Sigmoid colon (tissue), 7 donors: ENCODE measurements around the gene IL1R2. TPM values are rescaled to one million over a fixed set of nuclear protein-coding genes. Genes with fewer than 3 reads are reported as not detected.
A peak's percentile ranks its signal among the peaks of the same experiment; 100 is the strongest.

ENCODE experiments used
- DNase-seq: peaks from one replicate; pipeline ENCODE4 v3.0.0-alpha.2; 2019
- H3K27ac ChIP-seq, 4 donors: fragments of 200-600 bp; sonication (generic); one replicate each; pipeline ENCODE4 v1.5.1; 2016 to 2019; ENCODE audit warnings: mild to moderate bottlenecking in 1 of 4
- H3K27me3 ChIP-seq, 3 donors: fragments of 200-600 bp; sonication (generic); one replicate each; pipeline ENCODE4 v1.5.1; 2019; ENCODE audit warnings: mild to moderate bottlenecking in 1 of 3
- H3K36me3 ChIP-seq, 4 donors: fragments of 200-600 bp; sonication (generic); one replicate each; pipeline ENCODE4 v1.5.1; 2016 to 2019
- H3K4me1 ChIP-seq, 4 donors: fragments of 200-600 bp; sonication (generic); one replicate each; pipeline ENCODE4 v1.5.1; 2017 to 2019
- H3K4me3 ChIP-seq, 4 donors: fragments of 200-600 bp; sonication (generic); one replicate each; pipeline ENCODE4 v1.5.1; 2017 to 2019; ENCODE audit warnings: mild to moderate bottlenecking in 2 of 4, moderate library complexity in 1 of 4
- H3K9me3 ChIP-seq, 4 donors: fragments of 200-600 bp in 3 of 4; sonication (generic) in 3 of 4; one replicate each; pipeline versions ENCODE4 v1.5.1 to v1.6.1; 2013 to 2019
- CTCF ChIP-seq, 4 experiments: fragments of 450-650 bp in 3 of 4; fragments of 200-600 bp in 1 of 4; IDR thresholded peaks; one replicate each; pipeline ENCODE4 v1.5.1; 2016 to 2019; ENCODE audit warnings: antibody characterized with exemption in 4 of 4, mild to moderate bottlenecking in 3 of 4, moderate library complexity in 2 of 4
- EP300 ChIP-seq, 4 donors: sonication (generic); formaldehyde crosslinking; IDR thresholded peaks; one replicate each; pipeline ENCODE4 v1.6.1; 2017; ENCODE audit warnings: antibody characterized with exemption in 4 of 4
- POLR2A ChIP-seq, 2 donors: fragments of 450-650 bp; IDR thresholded peaks; one replicate each; pipeline ENCODE4 v1.6.1; 2016; ENCODE audit warnings: antibody characterized with exemption in 2 of 2, mild to moderate bottlenecking in 2 of 2, moderate library complexity in 2 of 2
- POLR2AphosphoS5 ChIP-seq, 4 donors: sonication (generic); formaldehyde crosslinking; IDR thresholded peaks; one replicate each; pipeline ENCODE4 v1.6.1; 2017; ENCODE audit warnings: antibody characterized with exemption in 4 of 4
- WGBS, 2 donors: extraction: QIAGEN DNeasy Blood & Tissue Kit; methylation state at CpG; one replicate each; pipeline ENCODE4 v1.1.7; 2013; 5-methylcytosine and 5-hydroxymethylcytosine counted together
- intact Hi-C: fragments of 100-400 bp; cut with DNase I; formaldehyde crosslinking; loops from one replicate; pipeline ENCODE4 v1.15.1; 2023
- polyA plus RNA-seq, 3 donors: library from polyadenylated mRNA; stranded (reverse); fragments of 200-250 nt; gene quantifications; one replicate each; pipeline ENCODE4 v1.2.3, GENCODE V29; 2013
- total RNA-seq, 4 donors: library from RNA; depleted of rRNA; stranded (reverse); fragments of >200 nt; gene quantifications; one replicate each; pipeline ENCODE4 v1.1.0, GENCODE V29; 2016
- donor health status: healthy with polysubstance abuse.
- donor health status: Bipolar disorder and iron deficiency.
- donor health status: healthy.

IL1R2 gene
- total and polyA plus RNA-seq, 7 donors, result 3.0 to 26.4 (median 15.9) TPM

- Histone ChIP-seq H3K4me1 (peaks cover 0 to 3% (median 0%) of the 10 kb centered on the region in 4 donors), H3K9me3 (no peaks in the 10 kb centered on the region), H3K27ac (no peak overlapping the region), H3K36me3 (no peaks in the 10 kb centered on the region), H3K27me3 (no peaks in the 10 kb centered on the region), H3K4me3 (no peak overlapping the region)
- no peak for DNase-seq
- no peak for TF ChIP-seq POLR2AphosphoS5 (IDR thresholded peaks at IDR 0.05)
- no peak for TF ChIP-seq CTCF (IDR thresholded peaks at IDR 0.05)
- WGBS, 2 donors, result 80 to 83% methylated on average over 11 of the region's 11 CpGs
- intact Hi-C loops, result no loop called here
Measured at GRCh38 chr2:102006886-102007278, 15.1 kb downstream of the IL1R2 start.

DNA sequence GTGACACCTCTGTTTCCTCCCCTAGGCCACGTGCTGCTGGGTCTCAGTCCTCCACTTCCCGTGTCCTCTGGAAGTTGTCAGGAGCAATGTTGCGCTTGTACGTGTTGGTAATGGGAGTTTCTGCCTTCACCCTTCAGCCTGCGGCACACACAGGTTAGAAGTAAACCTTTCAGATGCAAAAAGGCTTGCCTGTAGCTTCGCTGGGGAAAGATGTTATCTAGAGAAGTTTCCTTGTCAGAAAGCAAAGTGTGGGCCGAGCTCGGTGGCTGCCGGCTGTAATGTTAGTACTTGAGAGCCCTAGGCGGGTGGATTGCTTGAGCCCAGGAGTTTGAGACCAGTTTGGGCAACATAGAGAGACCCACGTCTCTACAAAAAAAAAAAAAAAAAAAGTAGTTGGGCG lies 16.7 kb downstream of the IL1R2 start:
- intact Hi-C loops, result no loop called here
- H3K27ac ChIP-seq, result no peak overlapping the region

GRCh38 chr2:102009557-102009956 lies 17.8 kb downstream of the IL1R2 start:
- no peaks in the 10 kb centered on the region for H3K36me3 ChIP-seq
- peaks cover 0 to 3% (median 0%) of the 10 kb centered on the region in 4 donors for H3K4me1 ChIP-seq
- DNase-seq, result no peak
- no peaks in the 10 kb centered on the region for H3K9me3 ChIP-seq
- TF ChIP-seq CTCF (IDR thresholded peaks at IDR 0.05), result no peak
- no peak for TF ChIP-seq POLR2A (IDR thresholded peaks at IDR 0.05)
- no peak for TF ChIP-seq EP300 (IDR thresholded peaks at IDR 0.05)
- H3K4me3 ChIP-seq, result no peak overlapping the region
- 96 to 97% methylated on average over 10 of the region's 10 CpGs for WGBS, 2 donors
- H3K27me3 ChIP-seq, result no peaks in the 10 kb centered on the region
- no peak overlapping the region for H3K27ac ChIP-seq
- intact Hi-C loops, result no loop called here

More for the DNA sequence above, 16.7 kb downstream of the IL1R2 start:
- Histone ChIP-seq H3K27me3 (no peaks in the 10 kb centered on the region), H3K9me3 (no peaks in the 10 kb centered on the region), H3K36me3 (no peaks in the 10 kb centered on the region), H3K4me3 (no peak overlapping the region), H3K4me1 (peaks cover 0 to 3% (median 0%) of the 10 kb centered on the region in 4 donors)
- TF ChIP-seq POLR2A (IDR thresholded peaks at IDR 0.05) (no peak), EP300 (IDR thresholded peaks at IDR 0.05) (no peak), POLR2AphosphoS5 (IDR thresholded peaks at IDR 0.05) (no peak), CTCF (IDR thresholded peaks at IDR 0.05) (no peak)
- DNase-seq, result no peak
- WGBS, 2 donors, result 92 to 95% methylated on average over 12 of the region's 12 CpGs

GRCh38 chr2:102010902-102011301 lies 19.1 kb downstream of the IL1R2 start:
- TF ChIP-seq POLR2A (IDR thresholded peaks at IDR 0.05) (no peak), EP300 (IDR thresholded peaks at IDR 0.05) (no peak), POLR2AphosphoS5 (IDR thresholded peaks at IDR 0.05) (no peak), CTCF (IDR thresholded peaks at IDR 0.05) (no peak)
- intact Hi-C loops, result no loop called here
- no peaks in the 10 kb centered on the region for H3K36me3 ChIP-seq
- no peaks in the 10 kb centered on the region for H3K9me3 ChIP-seq
- H3K27ac ChIP-seq, result peak overlapping the region in 1 of 4 donors; percentile 44
- no peaks in the 10 kb centered on the region for H3K4me1 ChIP-seq
- 54 to 85% methylated on average over 6 of the region's 6 CpGs for WGBS, 2 donors
- no peaks in the 10 kb centered on the region for H3K27me3 ChIP-seq
- no peak for DNase-seq
- H3K4me3 ChIP-seq, result no peak overlapping the region

DNA sequence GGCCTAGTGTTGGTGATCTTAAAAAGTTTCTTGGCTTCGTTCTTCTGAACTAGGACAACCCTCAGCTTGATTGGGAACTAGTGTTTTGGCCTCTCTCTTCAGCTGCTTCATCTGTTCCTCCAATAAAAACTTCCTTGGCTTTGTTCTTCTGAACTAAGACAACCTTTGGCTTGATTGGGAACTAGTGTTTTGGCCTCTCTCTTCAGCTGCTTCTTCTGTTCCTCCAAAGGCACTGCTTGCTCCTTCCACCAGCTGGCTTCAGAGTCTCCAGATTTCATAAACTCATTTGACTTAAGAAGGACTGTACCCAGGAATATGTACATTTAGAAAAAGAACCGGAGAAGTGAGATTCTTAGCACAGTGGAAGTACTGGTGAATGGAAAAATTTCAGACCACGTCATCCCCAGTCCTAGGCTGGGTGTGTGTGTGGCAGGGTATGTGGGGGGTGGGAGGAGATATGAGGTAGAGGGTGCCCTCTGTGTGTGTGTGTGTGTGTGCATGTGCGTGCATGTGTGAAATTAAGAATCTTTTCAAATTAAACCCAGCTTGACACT lies 20.4 kb downstream of the IL1R2 start:
- 81 to 91% methylated on average over 4 of the region's 4 CpGs for WGBS, 2 donors
- no peak for TF ChIP-seq CTCF (IDR thresholded peaks at IDR 0.05)
- Histone ChIP-seq H3K4me3 (no peak overlapping the region), H3K27ac (no peak overlapping the region), H3K4me1 (no peaks in the 10 kb centered on the region), H3K27me3 (no peaks in the 10 kb centered on the region), H3K36me3 (no peaks in the 10 kb centered on the region), H3K9me3 (no peaks in the 10 kb centered on the region)
- DNase-seq, result no peak
- intact Hi-C loops, result no loop called here
